HG02970 (cell line): Measurements from ENCODE around the gene SLC44A1.

Source experiments
- ATAC-seq: cut with Tn5 transposase; IDR thresholded peaks from one replicate; pipeline ENCODE4 v1.9.1; 2021; ENCODE audit warnings: mild to moderate bottlenecking, moderate library complexity, moderate number of reproducible peaks; ENCODE audit not compliant: unreplicated experiment, low FRiP score

The SLC44A1 gene

GRCh38 chr9:105330201-105330600, 85.8 kb downstream of the SLC44A1 start:
- no peak for ATAC-seq

GRCh38 chr9:105330755-105331154, 86.3 kb downstream of the SLC44A1 start:
- ATAC-seq, result no peak

GRCh38 chr9:105331160-105331559, 86.7 kb downstream of the SLC44A1 start:
- no peak for ATAC-seq

GRCh38 chr9:105331755-105332154, 87.3 kb downstream of the SLC44A1 start:
- no peak for ATAC-seq

GRCh38 chr9:105332471-105332870, 88.0 kb downstream of the SLC44A1 start:
- ATAC-seq, result no peak

- no peak for ATAC-seq
Measured at GRCh38 chr9:105333076-105333475, 88.6 kb downstream of the SLC44A1 start.

GRCh38 chr9:105333811-105334210, 89.4 kb downstream of the SLC44A1 start:
- no peak for ATAC-seq

GRCh38 chr9:105338308-105338707, 93.9 kb downstream of the SLC44A1 start:
- no peak for ATAC-seq

GRCh38 chr9:105339849-105340248, 95.4 kb downstream of the SLC44A1 start:
- ATAC-seq, result no peak

- no peak for ATAC-seq
Measured at GRCh38 chr9:105341434-105342146, 97.1 kb downstream of the SLC44A1 start.

GRCh38 chr9:105342147-105342505, 97.7 kb downstream of the SLC44A1 start:
- no peak for ATAC-seq

GRCh38 chr9:105344283-105344682, 99.8 kb downstream of the SLC44A1 start:
- no peak for ATAC-seq

GRCh38 chr9:105345626-105346025, 101.2 kb downstream of the SLC44A1 start:
- no peak for ATAC-seq

- ATAC-seq, result no peak
Measured at GRCh38 chr9:105346273-105346672, 101.8 kb downstream of the SLC44A1 start.

GRCh38 chr9:105354448-105354847, 110.0 kb downstream of the SLC44A1 start:
- no peak for ATAC-seq

GRCh38 chr9:105355781-105356180, 111.3 kb downstream of the SLC44A1 start:
- no peak for ATAC-seq

GRCh38 chr9:105357937-105358336, 113.5 kb downstream of the SLC44A1 start:
- ATAC-seq, result peak; percentile 69

GRCh38 chr9:105359892-105360291, 115.4 kb downstream of the SLC44A1 start:
- ATAC-seq, result no peak

- ATAC-seq, result no peak
Measured at GRCh38 chr9:105360344-105360743, 115.9 kb downstream of the SLC44A1 start.

GRCh38 chr9:105361873-105362272, 117.4 kb downstream of the SLC44A1 start:
- no peak for ATAC-seq

- ATAC-seq, result no peak
Measured at GRCh38 chr9:105362470-105362869, 118.0 kb downstream of the SLC44A1 start.

GRCh38 chr9:105363837-105364236, 119.4 kb downstream of the SLC44A1 start:
- ATAC-seq, result no peak

- ATAC-seq, result no peak
Measured at GRCh38 chr9:105369911-105370310, 125.5 kb downstream of the SLC44A1 start.
